Adipocyte (in vitro differentiated cells): ENCODE data around the gene CYB561.

ENCODE experiments used
- DNase-seq: peaks from one replicate; pipeline ENCODE4 v3.0.0-alpha.2; 2015; ENCODE audit warnings: low read depth
- H3K27me3 ChIP-seq: replicated peaks from 2 replicates; pipeline ENCODE4 v1.7.0; 2013; ENCODE audit warnings: mild to moderate bottlenecking, low read length, moderate library complexity; ENCODE audit not compliant: control insufficient read depth, insufficient read depth
- H3K36me3 ChIP-seq: 2 replicates; pipeline ENCODE4 v1.7.0; 2013; ENCODE audit warnings: low read length, mild to moderate bottlenecking, moderate library complexity; ENCODE audit not compliant: control insufficient read depth, insufficient read depth, severe bottlenecking
- H3K4me1 ChIP-seq: 2 replicates; pipeline ENCODE4 v1.7.0; 2013; ENCODE audit warnings: mild to moderate bottlenecking, low read length, moderate library complexity; ENCODE audit not compliant: control insufficient read depth, insufficient read depth
- H3K4me3 ChIP-seq: 2 replicates; pipeline ENCODE4 v1.7.0; 2013; ENCODE audit warnings: mild to moderate bottlenecking, low read length, moderate library complexity
- H3K9ac ChIP-seq: 2 replicates; pipeline ENCODE4 v1.7.0; 2013; ENCODE audit warnings: mild to moderate bottlenecking, low read length, moderate library complexity
- H3K9me3 ChIP-seq: 2 replicates; pipeline ENCODE4 v1.7.0; 2013; ENCODE audit warnings: mild to moderate bottlenecking, low read length, moderate library complexity; ENCODE audit not compliant: control insufficient read depth

Gene CYB561, protein sequence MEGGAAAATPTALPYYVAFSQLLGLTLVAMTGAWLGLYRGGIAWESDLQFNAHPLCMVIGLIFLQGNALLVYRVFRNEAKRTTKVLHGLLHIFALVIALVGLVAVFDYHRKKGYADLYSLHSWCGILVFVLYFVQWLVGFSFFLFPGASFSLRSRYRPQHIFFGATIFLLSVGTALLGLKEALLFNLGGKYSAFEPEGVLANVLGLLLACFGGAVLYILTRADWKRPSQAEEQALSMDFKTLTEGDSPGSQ

GRCh38 chr17:63445954-63446752, at the start of gene CYB561:
Gene CYB561, minus strand, starts transcription at chr17:63446306. Its CDS starts 8,759 bp downstream, at chr17:63437547.
- peak; percentile 80 for DNase-seq
- H3K9ac ChIP-seq: peak within 1 kb of the TSS; percentile 83
- H3K9me3 ChIP-seq: no peaks in the 10 kb centered on the region
- peak within 1 kb of the TSS; percentile 79 for H3K4me3 ChIP-seq
- no peaks in the 10 kb centered on the region for H3K27me3 ChIP-seq
- peaks cover 20% of the 10 kb centered on the region for H3K4me1 ChIP-seq
- H3K36me3 ChIP-seq: no peaks in the 10 kb centered on the region

DNA sequence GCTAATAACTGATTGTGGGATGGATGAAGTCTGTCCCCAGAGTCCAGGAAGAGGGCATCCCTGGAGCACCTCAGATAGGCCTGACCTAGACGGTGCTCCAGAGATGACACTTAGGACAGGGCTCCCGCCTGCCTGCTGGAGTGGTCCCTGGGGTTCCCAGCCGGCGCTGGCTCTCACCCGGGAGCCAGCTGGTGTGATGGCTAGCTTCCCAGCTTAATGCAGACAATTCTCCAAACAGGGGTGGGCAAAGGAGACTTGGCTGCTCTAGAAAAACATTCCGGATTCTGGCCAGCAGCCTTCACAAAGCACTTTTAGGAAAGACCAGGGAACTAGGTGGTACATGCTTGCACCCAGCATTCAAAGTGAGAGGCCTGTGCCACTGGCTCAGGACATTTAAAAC, 49.4 kb upstream of the CYB561 start:
- Histone ChIP-seq H3K9me3 (no peaks in the 10 kb centered on the region), H3K4me1 (peaks cover 6% of the 10 kb centered on the region), H3K9ac (no peak overlapping the region), H3K4me3 (no peak overlapping the region), H3K27me3 (no peaks in the 10 kb centered on the region), H3K36me3 (no peaks in the 10 kb centered on the region)
- no peak for DNase-seq

DNA sequence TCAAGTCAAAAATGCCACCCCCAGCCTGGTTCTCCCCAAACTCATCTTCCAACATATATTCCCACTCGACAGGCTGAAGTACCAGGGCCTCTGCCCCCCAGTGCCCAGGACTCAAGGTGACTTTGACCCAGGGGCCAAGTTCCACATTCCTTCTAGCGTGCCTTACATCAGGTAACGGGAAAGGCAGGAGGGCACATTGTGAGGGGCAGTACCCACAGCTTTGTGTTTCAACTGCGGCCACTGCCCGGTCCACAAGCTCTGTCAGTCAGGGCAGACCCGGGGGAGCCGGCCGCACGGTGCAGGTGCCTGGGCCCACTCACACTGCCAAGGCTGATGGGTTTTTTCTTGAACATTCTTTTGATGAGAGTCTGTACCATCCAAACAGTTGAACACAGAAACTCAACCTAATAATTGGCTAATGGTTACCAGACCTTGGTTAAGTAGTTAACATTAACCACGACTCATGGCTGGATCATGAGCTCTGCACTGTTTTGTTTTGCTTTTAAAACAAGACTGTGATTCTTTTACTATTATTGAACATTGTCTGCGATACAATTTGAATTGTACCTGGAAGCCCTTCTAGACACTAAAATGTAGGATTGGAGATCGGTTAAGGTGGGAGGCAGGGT, 48.3 kb upstream of the CYB561 start:
- DNase-seq: no peak
- peaks cover 6% of the 10 kb centered on the region for H3K4me1 ChIP-seq
- H3K9me3 ChIP-seq: no peaks in the 10 kb centered on the region
- H3K27me3 ChIP-seq: no peaks in the 10 kb centered on the region
- no peak overlapping the region for H3K9ac ChIP-seq
- H3K36me3 ChIP-seq: no peaks in the 10 kb centered on the region
- H3K4me3 ChIP-seq: no peak overlapping the region

- no peak overlapping the region for H3K4me3 ChIP-seq
- no peaks in the 10 kb centered on the region for H3K36me3 ChIP-seq
- no peak for DNase-seq
- H3K4me1 ChIP-seq: peaks cover 2% of the 10 kb centered on the region
- no peak overlapping the region for H3K9ac ChIP-seq
- H3K9me3 ChIP-seq: no peaks in the 10 kb centered on the region
- no peaks in the 10 kb centered on the region for H3K27me3 ChIP-seq
Observed at GRCh38 chr17:63493411-63493810, 47.3 kb upstream of the CYB561 start.

DNA sequence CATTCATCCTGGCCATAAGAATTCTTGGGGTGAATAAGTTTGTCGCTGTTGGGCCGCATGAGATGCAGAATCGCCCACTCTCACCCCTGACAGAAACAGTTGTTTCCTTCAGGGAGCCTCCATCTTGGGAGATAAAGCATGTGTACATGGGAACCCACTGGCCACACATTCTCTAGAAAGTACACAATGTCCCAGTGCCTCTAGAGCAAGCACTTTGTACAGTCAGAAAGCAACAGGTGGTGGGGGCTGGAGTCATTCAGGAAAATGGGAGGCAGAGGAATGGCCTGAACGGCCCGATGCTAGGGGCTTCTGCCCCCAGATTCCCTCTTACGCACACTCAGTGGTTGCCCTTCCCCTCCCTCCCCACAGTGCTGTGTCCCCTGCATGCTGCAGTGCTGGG, 46.8 kb upstream of the CYB561 start:
- H3K9me3 ChIP-seq: no peaks in the 10 kb centered on the region
- no peak overlapping the region for H3K4me3 ChIP-seq
- no peak overlapping the region for H3K9ac ChIP-seq
- no peak for DNase-seq
- H3K27me3 ChIP-seq: no peaks in the 10 kb centered on the region
- no peaks in the 10 kb centered on the region for H3K36me3 ChIP-seq
- H3K4me1 ChIP-seq: no peaks in the 10 kb centered on the region

DNA sequence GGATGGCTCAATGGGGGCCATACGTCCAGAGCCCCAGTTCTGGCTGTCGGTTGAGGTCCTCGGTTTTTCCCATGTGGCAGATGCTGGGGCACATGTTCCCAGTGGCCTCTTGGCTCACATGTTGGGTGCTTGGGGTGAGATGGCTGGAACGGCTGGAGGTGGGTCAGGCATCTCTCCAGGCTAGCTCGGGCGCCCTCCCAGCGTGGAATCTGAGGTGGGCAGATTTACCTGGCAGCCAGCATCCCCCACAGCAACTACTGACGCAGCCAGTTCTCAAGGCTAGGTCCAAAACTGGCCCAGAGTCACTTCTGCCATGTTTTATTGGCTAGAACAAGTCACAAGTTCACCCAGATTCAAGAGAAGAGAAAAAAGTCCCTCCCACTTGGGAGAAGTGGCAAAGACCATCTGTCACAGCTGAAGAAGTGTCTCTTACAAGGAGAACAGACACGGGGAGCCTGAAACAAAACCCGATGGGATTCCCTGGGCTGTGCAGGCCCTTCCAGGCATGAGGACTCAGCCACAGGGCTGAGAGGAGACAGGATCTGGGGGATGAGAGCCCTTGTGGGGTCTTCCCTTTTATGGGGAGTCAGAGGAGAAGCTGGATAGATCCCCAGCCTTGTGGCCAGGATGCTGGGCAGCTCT, 46.0 kb upstream of the CYB561 start:
- DNase-seq: no peak
- no peaks in the 10 kb centered on the region for H3K9me3 ChIP-seq
- no peaks in the 10 kb centered on the region for H3K36me3 ChIP-seq
- H3K27me3 ChIP-seq: no peaks in the 10 kb centered on the region
- H3K4me3 ChIP-seq: no peak overlapping the region
- no peak overlapping the region for H3K9ac ChIP-seq
- H3K4me1 ChIP-seq: no peaks in the 10 kb centered on the region

DNA sequence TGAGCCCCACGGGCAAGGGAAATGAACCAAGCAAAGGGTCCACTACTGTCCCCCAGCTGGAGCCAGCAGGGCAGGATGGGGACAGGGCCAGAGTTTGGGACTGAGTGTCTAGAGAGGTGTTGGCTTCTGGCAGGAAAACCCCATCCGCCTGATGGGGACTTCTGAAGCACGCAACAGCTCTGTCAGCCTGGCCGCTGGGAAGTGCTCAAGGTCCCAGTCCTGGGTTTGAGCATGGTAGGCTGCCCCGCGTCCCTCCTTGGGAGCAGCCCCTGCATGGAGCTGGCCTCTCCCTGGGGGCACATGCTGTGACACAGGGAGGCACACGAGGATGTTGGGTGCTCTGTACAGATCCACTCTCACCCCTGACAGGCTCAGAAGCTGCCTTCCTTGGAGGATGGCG, 45.3 kb upstream of the CYB561 start:
- no peaks in the 10 kb centered on the region for H3K4me1 ChIP-seq
- H3K9ac ChIP-seq: no peak overlapping the region
- DNase-seq: no peak
- no peaks in the 10 kb centered on the region for H3K9me3 ChIP-seq
- no peak overlapping the region for H3K4me3 ChIP-seq
- H3K36me3 ChIP-seq: no peaks in the 10 kb centered on the region
- H3K27me3 ChIP-seq: no peaks in the 10 kb centered on the region

GRCh38 chr17:63490858-63491400, 44.8 kb upstream of the CYB561 start:
- H3K4me1 ChIP-seq: no peaks in the 10 kb centered on the region
- H3K4me3 ChIP-seq: no peak overlapping the region
- no peak overlapping the region for H3K9ac ChIP-seq
- no peaks in the 10 kb centered on the region for H3K36me3 ChIP-seq
- H3K9me3 ChIP-seq: no peaks in the 10 kb centered on the region
- no peaks in the 10 kb centered on the region for H3K27me3 ChIP-seq
- DNase-seq: no peak

DNA sequence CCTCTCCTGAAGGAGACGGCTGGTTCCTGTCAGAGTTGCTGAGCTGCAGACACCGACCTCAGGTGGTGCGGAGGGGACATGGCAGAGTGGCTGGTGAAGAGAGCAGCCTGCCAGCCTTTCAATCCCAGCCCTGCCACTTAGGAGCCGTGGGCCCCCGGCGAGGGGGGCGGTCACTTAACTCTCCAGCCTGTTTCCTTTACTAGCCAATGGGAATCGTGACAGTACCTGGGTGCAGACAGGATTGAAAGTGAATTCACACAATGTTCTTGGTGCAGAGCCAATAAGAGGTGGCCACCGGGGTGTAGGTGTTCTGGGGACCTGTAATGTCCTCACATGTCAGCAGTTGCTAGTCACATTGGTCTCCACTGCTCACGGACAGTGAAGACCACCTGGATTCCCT, 44.2 kb upstream of the CYB561 start:
- no peaks in the 10 kb centered on the region for H3K4me1 ChIP-seq
- H3K4me3 ChIP-seq: no peak overlapping the region
- DNase-seq: no peak
- no peaks in the 10 kb centered on the region for H3K36me3 ChIP-seq
- no peaks in the 10 kb centered on the region for H3K27me3 ChIP-seq
- no peak overlapping the region for H3K9ac ChIP-seq
- no peaks in the 10 kb centered on the region for H3K9me3 ChIP-seq

DNA sequence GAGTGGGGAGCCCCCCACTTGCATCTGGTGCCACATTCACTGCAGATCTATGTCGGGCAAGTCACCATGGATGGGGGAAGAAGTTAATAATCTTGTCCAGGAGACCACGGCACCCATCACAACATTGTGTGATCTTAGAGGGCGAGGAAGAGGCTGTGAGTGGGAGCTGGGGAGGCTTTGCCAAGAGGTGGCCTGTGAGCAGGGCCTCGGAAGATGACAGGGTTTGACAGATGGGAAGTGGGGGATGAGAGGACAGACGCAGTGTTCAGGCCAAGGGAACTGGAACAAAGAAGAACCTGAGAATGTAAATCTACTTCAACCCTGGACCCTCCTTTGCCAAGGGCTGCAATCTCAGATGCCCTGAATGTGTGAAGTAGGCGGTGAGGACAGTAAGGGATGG, 43.2 kb upstream of the CYB561 start:
- Histone ChIP-seq H3K4me3 (no peak overlapping the region), H3K36me3 (no peaks in the 10 kb centered on the region), H3K9me3 (no peaks in the 10 kb centered on the region), H3K9ac (no peak overlapping the region), H3K4me1 (no peaks in the 10 kb centered on the region), H3K27me3 (no peaks in the 10 kb centered on the region)
- DNase-seq: no peak

DNA sequence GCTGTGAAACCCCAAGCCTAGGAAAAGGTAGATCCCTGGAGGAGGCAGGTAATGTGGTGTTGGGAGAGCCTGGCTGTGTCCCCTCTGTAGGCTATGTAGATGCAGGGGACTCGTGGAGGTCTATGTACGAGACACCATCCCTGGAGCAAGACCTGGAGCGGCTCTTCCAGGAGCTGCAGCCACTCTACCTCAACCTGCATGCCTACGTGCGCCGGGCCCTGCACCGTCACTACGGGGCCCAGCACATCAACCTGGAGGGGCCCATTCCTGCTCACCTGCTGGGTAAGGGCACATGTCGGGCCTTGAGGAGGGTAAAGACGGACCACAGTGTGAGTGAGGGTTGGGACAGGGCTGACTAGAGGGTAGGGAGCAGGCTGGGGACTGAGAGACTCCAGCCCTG, 42.7 kb upstream of the CYB561 start:
- H3K9me3 ChIP-seq: no peaks in the 10 kb centered on the region
- no peaks in the 10 kb centered on the region for H3K36me3 ChIP-seq
- H3K4me3 ChIP-seq: no peak overlapping the region
- no peaks in the 10 kb centered on the region for H3K4me1 ChIP-seq
- DNase-seq: no peak
- H3K27me3 ChIP-seq: no peaks in the 10 kb centered on the region
- no peak overlapping the region for H3K9ac ChIP-seq
